ENCODE data around the gene SIRT5.

- TF ChIP-seq RAD21 (conservative IDR thresholded peaks at IDR 0.05 in 1 of 2, IDR thresholded peaks at IDR 0.05 in 1 of 2) (no peak), CTCF (IDR thresholded peaks at IDR 0.05) (no peak), CHD4 (IDR thresholded peaks at IDR 0.05; ENCODE audit: borderline replicate concordance) (no peak), PBX3 (IDR thresholded peaks at IDR 0.05) (no peak)
Observed at GRCh38 chr6:13591205-13591921, 17.0 kb downstream of the SIRT5 start.

All from A549 (cell line).